ENCODE data around the gene MORC2.

GRCh38 chr22:30969532-30970355 lies 1.2 kb upstream of the MORC2 start:
- no peak for TF ChIP-seq EZH2 (IDR thresholded peaks at IDR 0.05)
- no peak for TF ChIP-seq POLR2AphosphoS5 (IDR thresholded peaks at IDR 0.05; ENCODE audit: borderline replicate concordance, low read depth, low read length)
- TF ChIP-seq FOXP2 (optimal IDR thresholded peaks at IDR 0.05; ENCODE audit: control extremely low read depth, extremely low read length, insufficient read depth), result no peak

All from SK-N-MC (cell line).